ENCODE data around the gene ANTKMT. TPM values are rescaled to one million over a fixed set of nuclear protein-coding genes. Genes with fewer than 3 reads are reported as not detected.
"Not testable (repeated sequence)": the region's sequence is repeated elsewhere in the genome, so short reads cannot be mapped to it uniquely, and the experiment has no call there.

ANTKMT gene
- polyA plus RNA-seq, 4 donors, result 23.0 to 55.5 (median 38.1) TPM

DNA sequence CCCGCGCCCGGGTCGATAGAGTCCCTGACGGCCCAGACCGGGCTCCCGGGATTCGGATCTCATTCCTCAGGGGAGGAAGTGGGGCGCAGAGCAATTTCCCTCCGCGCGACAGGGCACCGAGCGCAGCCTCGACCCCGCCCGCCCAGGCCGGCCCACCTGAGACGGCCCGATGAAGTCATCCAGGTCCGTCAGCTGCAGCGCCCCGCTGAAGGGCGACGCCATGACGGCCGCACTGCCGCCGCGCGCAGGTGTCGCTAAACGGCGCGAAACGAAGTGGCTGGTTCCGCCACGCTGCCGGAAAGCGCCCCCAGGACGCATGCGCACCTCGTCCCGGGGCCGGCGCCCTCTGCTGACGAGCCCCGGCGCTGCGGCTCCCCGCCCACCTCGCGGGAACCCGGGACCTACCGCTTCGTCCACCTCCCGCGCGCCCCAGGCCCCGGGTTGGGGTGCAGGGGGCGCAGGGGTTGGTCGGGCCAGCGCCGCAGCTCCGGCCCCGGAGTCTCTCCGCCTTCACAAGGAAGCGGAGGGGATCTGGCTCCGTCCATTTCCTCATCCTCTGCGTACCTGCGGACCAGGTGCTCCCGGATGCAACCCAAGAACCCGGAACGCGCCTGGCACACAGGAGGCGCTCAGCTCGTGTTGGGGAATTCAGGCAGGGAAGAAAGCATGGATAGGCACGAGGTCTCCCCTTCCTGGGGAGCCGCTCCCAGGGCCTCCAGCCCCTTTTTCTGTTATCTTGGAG is 20.0 kb downstream of the ANTKMT start, which contains the start of gene CIAO3:
TSS of gene CIAO3 (minus strand) at position 234 of the 742 bp plus-strand sequence. CDS start at position 222, 12 bp downstream.
- H3K9me3 ChIP-seq (ENCODE audit: control insufficient read depth in 2 of 2, insufficient read depth in 1 of 2, low read depth in 1 of 2, low read length in 1 of 2), result no peaks in the 10 kb centered on the region
- H3K27me3 ChIP-seq (ENCODE audit: control insufficient read depth in 3 of 3, insufficient read depth in 3 of 3, low read length in 3 of 3), result no peaks in the 10 kb centered on the region
- peaks cover 0 to 34% (median 3%) of the 10 kb centered on the region in 3 donors for H3K36me3 ChIP-seq (ENCODE audit: control insufficient read depth in 3 of 3, insufficient read depth in 2 of 3, low read depth in 1 of 3, low read length in 3 of 3)
- FAIRE-seq, result no peak
- H3K4me3 ChIP-seq (ENCODE audit: low read depth in 1 of 3, low read length in 3 of 3), result peak within 1 kb of the TSS; percentile 70 to 96 (median 96)
- 0 to 1% (median 0%) methylated on average over 67 to 79 of the region's 79 CpGs for WGBS, 3 donors
- H3K4me1 ChIP-seq (ENCODE audit: control insufficient read depth in 3 of 3, insufficient read depth in 2 of 3, low read depth in 1 of 3, low read length in 2 of 3), result peaks cover 0 to 10% (median 3%) of the 10 kb centered on the region in 3 donors
- peak within 1 kb of the TSS; percentile 15 to 79 (median 72) for H3K27ac ChIP-seq (ENCODE audit: low read depth in 1 of 3, low read length in 2 of 3)
- DNase-seq, result peak; percentile 89 to 96

DNA sequence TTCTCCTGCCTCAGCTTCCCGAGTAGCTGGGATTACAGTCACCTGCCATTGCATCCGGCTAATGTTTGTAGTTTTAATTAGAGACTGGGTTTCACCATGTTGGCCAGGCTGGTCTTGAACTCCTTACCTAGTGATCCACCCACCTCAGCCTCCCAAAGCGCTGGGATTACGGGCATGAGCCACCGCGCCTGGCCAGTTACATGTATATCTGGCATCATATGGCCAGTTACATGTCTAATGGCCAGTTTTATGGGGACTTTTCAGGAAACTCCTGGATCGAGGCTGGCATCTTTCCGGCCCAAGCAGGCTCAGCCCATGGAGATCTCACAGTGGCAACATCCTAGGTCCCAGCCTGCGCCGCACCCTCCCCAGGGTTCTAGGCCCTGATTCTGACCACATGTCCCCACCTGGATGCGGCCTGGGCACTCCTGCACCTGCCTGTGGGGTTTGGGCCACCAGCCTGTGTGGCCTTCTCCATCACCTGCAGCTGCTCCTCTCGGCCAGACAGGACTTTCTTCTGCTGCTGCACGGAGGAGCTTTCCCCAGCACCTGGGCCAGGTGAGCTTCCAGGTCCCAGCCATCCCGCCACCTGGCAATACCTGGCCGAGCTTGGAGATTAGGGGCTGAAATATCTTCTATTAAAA is 21.2 kb downstream of the ANTKMT start:
- 83 to 91% (median 83%) methylated on average over 15 of the region's 15 CpGs for WGBS, 3 donors
- H3K4me3 ChIP-seq (ENCODE audit: low read depth in 1 of 3, low read length in 3 of 3), result no peak overlapping the region
- DNase-seq (no peak), FAIRE-seq (no peak)
- no peak overlapping the region for H3K27ac ChIP-seq (ENCODE audit: low read depth in 1 of 3, low read length in 2 of 3)
- peaks cover 0 to 10% (median 3%) of the 10 kb centered on the region in 3 donors for H3K4me1 ChIP-seq (ENCODE audit: control insufficient read depth in 3 of 3, insufficient read depth in 2 of 3, low read depth in 1 of 3, low read length in 2 of 3)
- no peaks in the 10 kb centered on the region for H3K9me3 ChIP-seq (ENCODE audit: control insufficient read depth in 2 of 2, insufficient read depth in 1 of 2, low read depth in 1 of 2, low read length in 1 of 2)
- H3K36me3 ChIP-seq (ENCODE audit: control insufficient read depth in 3 of 3, insufficient read depth in 2 of 3, low read depth in 1 of 3, low read length in 3 of 3), result peaks cover 0 to 22% (median 2%) of the 10 kb centered on the region in 3 donors
- H3K27me3 ChIP-seq (ENCODE audit: control insufficient read depth in 3 of 3, insufficient read depth in 3 of 3, low read length in 3 of 3), result no peaks in the 10 kb centered on the region

DNA sequence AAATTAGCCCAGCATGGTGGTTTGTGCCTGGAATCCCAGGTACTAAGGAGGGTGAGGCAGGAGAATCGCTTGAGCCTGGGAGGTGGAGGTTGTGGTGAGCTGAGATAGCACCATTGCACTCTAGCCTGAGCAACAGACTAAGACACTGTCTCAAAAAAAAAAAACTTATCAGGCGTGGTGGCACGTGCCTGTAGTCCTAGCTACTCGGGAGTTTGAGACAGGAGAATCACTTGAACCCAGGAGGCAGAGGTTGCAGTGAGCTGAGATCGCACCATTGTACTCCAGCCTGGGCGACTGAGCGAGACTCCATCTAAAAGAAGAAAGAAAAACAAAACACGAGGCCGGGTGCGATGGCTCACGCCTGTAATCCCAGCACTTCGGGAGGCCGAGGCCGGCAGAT is 21.9 kb downstream of the ANTKMT start:
- not testable (repeated sequence) for H3K27ac ChIP-seq (ENCODE audit: low read depth in 1 of 3, low read length in 2 of 3); H3K27me3 ChIP-seq (ENCODE audit: control insufficient read depth in 3 of 3, insufficient read depth in 3 of 3, low read length in 3 of 3); DNase-seq; H3K4me3 ChIP-seq (ENCODE audit: low read depth in 1 of 3, low read length in 3 of 3); H3K9me3 ChIP-seq (ENCODE audit: control insufficient read depth in 2 of 2, insufficient read depth in 1 of 2, low read depth in 1 of 2, low read length in 1 of 2); FAIRE-seq
- Histone ChIP-seq H3K4me1 (ENCODE audit: control insufficient read depth in 3 of 3, insufficient read depth in 2 of 3, low read depth in 1 of 3, low read length in 2 of 3) (peaks cover 0 to 10% (median 3%) of the 10 kb centered on the region in 3 donors), H3K36me3 (ENCODE audit: control insufficient read depth in 3 of 3, insufficient read depth in 2 of 3, low read depth in 1 of 3, low read length in 3 of 3) (peaks cover 0 to 14% (median 0%) of the 10 kb centered on the region in 3 donors)
- WGBS, 3 donors, result 74 to 82% (median 82%) methylated on average over 12 to 14 of the region's 14 CpGs

DNA sequence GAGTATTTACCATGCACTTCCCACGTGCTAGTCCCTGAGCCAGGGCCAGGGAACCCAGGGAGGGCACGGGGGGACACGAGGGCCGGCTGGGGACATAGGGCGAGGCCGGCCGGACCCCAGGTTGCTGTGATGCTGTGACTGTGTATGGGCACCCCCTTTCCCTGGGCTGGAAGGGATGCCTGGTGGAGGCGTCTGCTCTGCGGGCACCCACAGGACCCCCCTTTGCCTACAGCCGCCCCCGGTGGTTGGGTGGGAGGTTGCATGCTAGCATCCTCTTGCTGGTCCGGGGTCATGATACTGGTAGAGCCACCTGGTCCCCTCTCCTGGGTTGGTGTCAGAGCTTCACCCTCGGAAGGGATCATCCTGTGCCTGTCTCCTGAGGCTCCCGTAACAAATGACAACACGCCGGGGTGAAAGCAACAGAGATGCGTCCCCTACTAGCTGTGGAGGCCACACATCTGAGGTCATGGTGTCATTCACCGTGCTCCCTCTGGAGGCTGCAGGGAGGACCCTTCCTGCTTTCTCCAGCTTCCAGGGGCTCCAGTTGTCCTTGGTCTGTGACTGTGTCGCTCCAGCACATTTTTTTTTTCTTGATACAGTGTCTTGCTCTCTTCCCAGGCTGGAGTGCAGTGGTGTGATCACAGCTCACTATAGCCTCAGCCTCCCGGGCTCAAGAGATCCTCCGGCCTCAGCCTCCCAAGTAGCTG is 23.0 kb downstream of the ANTKMT start:
- H3K4me1 ChIP-seq (ENCODE audit: control insufficient read depth in 3 of 3, insufficient read depth in 2 of 3, low read depth in 1 of 3, low read length in 2 of 3), result peaks cover 0 to 10% (median 3%) of the 10 kb centered on the region in 3 donors
- no peaks in the 10 kb centered on the region for H3K9me3 ChIP-seq (ENCODE audit: control insufficient read depth in 2 of 2, insufficient read depth in 1 of 2, low read depth in 1 of 2, low read length in 1 of 2)
- FAIRE-seq (no peak), DNase-seq (no peak)
- H3K36me3 ChIP-seq (ENCODE audit: control insufficient read depth in 3 of 3, insufficient read depth in 2 of 3, low read depth in 1 of 3, low read length in 3 of 3), result peaks cover 0 to 7% (median 0%) of the 10 kb centered on the region in 3 donors
- H3K27ac ChIP-seq (ENCODE audit: low read depth in 1 of 3, low read length in 2 of 3), result no peak overlapping the region
- no peak overlapping the region for H3K4me3 ChIP-seq (ENCODE audit: low read depth in 1 of 3, low read length in 3 of 3)
- 67 to 83% (median 81%) methylated on average over 15 to 21 of the region's 21 CpGs for WGBS, 3 donors
- H3K27me3 ChIP-seq (ENCODE audit: control insufficient read depth in 3 of 3, insufficient read depth in 3 of 3, low read length in 3 of 3), result no peaks in the 10 kb centered on the region

DNA sequence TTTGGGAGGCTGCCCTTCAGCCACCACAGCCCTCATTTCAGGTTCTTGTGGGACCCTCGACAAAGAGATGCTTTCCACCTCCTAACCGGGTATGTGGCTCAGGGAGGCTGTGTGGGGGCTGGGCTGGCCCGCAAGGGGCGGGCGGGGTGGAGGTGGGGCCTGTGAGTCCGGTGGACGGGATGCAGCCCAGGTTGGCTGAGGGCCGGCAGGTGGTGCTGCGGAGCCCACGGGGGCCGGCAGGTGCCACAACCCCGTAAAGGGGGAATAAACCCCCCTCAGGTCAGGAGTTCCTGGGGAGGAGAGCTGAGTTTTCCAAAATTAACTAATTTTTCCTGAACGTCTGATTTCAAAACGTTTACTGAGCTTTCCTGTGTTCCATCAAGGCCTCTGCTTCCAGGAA is 24.8 kb downstream of the ANTKMT start:
- no peak for FAIRE-seq
- WGBS, 3 donors, result 2 to 5% (median 3%) methylated on average over 14 of the region's 14 CpGs
- Histone ChIP-seq H3K9me3 (ENCODE audit: control insufficient read depth in 2 of 2, insufficient read depth in 1 of 2, low read depth in 1 of 2, low read length in 1 of 2) (no peaks in the 10 kb centered on the region), H3K27ac (ENCODE audit: low read depth in 1 of 3, low read length in 2 of 3) (no peak overlapping the region), H3K36me3 (ENCODE audit: control insufficient read depth in 3 of 3, insufficient read depth in 2 of 3, low read depth in 1 of 3, low read length in 3 of 3) (no peaks in the 10 kb centered on the region), H3K4me3 (ENCODE audit: low read depth in 1 of 3, low read length in 3 of 3) (no peak overlapping the region), H3K27me3 (ENCODE audit: control insufficient read depth in 3 of 3, insufficient read depth in 3 of 3, low read length in 3 of 3) (peaks cover 0 to 2% (median 0%) of the 10 kb centered on the region in 3 donors), H3K4me1 (ENCODE audit: control insufficient read depth in 3 of 3, insufficient read depth in 2 of 3, low read depth in 1 of 3, low read length in 2 of 3) (peaks cover 0 to 3% (median 0%) of the 10 kb centered on the region in 3 donors)
- DNase-seq, result peak in 1 of 2 donors; percentile 62

DNA sequence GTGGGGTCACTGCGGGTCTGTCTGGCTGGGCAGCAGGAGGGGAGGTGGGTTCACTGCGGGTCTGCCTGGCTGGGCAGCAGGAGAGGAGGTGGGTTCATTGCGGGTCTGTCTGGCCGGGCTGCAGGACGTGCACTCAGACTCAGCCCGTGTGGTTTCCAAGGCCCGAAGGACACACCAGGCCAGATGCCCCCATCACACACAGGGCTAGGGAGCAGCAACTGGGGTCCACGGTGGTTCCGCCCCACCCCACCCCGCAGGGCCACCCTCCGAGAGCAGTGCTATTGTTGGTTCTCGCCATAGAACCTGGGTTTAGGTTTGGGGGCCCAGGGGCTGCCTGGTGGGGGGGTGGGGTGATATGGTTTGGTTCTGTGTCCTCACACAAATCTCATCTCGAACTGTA is 25.7 kb downstream of the ANTKMT start:
- DNase-seq (no peak), FAIRE-seq (no peak)
- WGBS, 3 donors, result 72 to 84% (median 80%) methylated on average over 10 to 13 of the region's 13 CpGs
- Histone ChIP-seq H3K9me3 (ENCODE audit: control insufficient read depth in 2 of 2, insufficient read depth in 1 of 2, low read depth in 1 of 2, low read length in 1 of 2) (no peaks in the 10 kb centered on the region), H3K36me3 (ENCODE audit: control insufficient read depth in 3 of 3, insufficient read depth in 2 of 3, low read depth in 1 of 3, low read length in 3 of 3) (no peaks in the 10 kb centered on the region), H3K27me3 (ENCODE audit: control insufficient read depth in 3 of 3, insufficient read depth in 3 of 3, low read length in 3 of 3) (peaks cover 2 to 6% (median 5%) of the 10 kb centered on the region in 3 donors), H3K4me1 (ENCODE audit: control insufficient read depth in 3 of 3, insufficient read depth in 2 of 3, low read depth in 1 of 3, low read length in 2 of 3) (no peaks in the 10 kb centered on the region), H3K27ac (ENCODE audit: low read depth in 1 of 3, low read length in 2 of 3) (no peak overlapping the region), H3K4me3 (ENCODE audit: low read depth in 1 of 3, low read length in 3 of 3) (no peak overlapping the region)

DNA sequence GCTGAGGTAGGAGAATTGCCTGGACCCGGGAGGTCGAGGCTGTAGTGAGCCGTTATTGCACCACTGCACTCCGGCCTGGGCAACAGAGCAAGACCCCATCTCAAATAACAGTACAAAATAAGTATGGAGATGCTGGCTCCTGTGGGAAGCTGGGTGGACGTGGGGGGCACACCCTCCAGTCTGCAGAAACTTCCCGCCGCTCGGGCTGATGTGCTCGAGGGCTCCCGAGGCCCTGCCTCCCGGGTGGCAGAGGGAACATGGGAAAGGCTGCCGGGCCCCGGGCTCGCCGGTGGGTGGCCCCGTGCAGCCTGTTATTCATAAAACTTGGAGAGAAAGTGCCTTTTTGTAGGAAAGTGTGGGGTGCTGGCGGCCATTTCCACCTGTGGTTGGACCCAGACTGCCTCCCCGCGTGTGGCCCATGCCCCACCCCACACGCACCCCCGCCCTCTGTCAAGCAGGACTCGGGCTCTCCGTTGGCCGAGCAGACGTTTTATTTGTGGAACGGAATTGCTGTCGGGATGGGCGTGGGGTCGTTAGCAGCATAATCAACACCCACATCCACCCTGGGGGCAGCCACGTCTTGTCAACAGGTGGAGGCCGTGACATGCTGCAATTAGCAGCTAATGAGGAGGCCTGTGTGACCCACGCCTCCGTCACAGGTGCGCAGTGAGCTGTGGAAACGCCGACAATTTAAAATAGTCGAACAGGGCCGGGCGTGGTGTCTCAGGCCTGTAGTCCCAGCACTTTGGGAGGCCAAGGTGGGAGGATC is 27.2 kb downstream of the ANTKMT start:
- peaks cover 2 to 8% (median 6%) of the 10 kb centered on the region in 3 donors for H3K27me3 ChIP-seq (ENCODE audit: control insufficient read depth in 3 of 3, insufficient read depth in 3 of 3, low read length in 3 of 3)
- WGBS, 3 donors, result 67 to 83% (median 73%) methylated on average over 39 of the region's 39 CpGs

More for the DNA sequence above, 27.2 kb downstream of the ANTKMT start:
- Histone ChIP-seq H3K9me3 (ENCODE audit: control insufficient read depth in 2 of 2, insufficient read depth in 1 of 2, low read depth in 1 of 2, low read length in 1 of 2) (no peaks in the 10 kb centered on the region), H3K27ac (ENCODE audit: low read depth in 1 of 3, low read length in 2 of 3) (no peak overlapping the region), H3K4me1 (ENCODE audit: control insufficient read depth in 3 of 3, insufficient read depth in 2 of 3, low read depth in 1 of 3, low read length in 2 of 3) (peaks cover 0 to 3% (median 0%) of the 10 kb centered on the region in 3 donors), H3K36me3 (ENCODE audit: control insufficient read depth in 3 of 3, insufficient read depth in 2 of 3, low read depth in 1 of 3, low read length in 3 of 3) (no peaks in the 10 kb centered on the region), H3K4me3 (ENCODE audit: low read depth in 1 of 3, low read length in 3 of 3) (no peak overlapping the region)
- DNase-seq (no peak), FAIRE-seq (no peak)
